Right ventricle myocardium inferior (tissue), 1 donor: ENCODE data around the gene CFAP210. TPM values are rescaled to one million over a fixed set of nuclear protein-coding genes. Genes with fewer than 3 reads are reported as not detected.

ENCODE experiments used
- ATAC-seq: fragments of 200-7000 bp; cut with Tn5 transposase; one replicate; pipeline ENCODE4 v1.9.1; 2020; ENCODE audit warnings: mild to moderate bottlenecking, moderate library complexity
- DNase-seq: peaks from one replicate; pipeline ENCODE4 v3.0.0; 2021; ENCODE audit errors: missing footprints
- intact Hi-C: fragments of 100-400 bp; cut with DNase I; formaldehyde crosslinking; loops from one replicate; pipeline ENCODE4 v1.11.0; 2022
- long read RNA-seq: library from polyadenylated mRNA; unstranded; transcript quantifications from one replicate; pipeline ENCODE4 v2.0.0, GENCODE V29; 2021
- total RNA-seq: library from RNA; stranded (reverse); fragmentation: NEBNext Ultra II Directional; extraction: Animal tissue kit (Norgen Biotek cat#: 25700); gene quantifications from one replicate; pipeline ENCODE4 v1.2.1, GENCODE V29; 2021
- donor health status: DM: no; HTN: yes; CAD: no; lungs with severe emphysema.

The CFAP210 gene
- 0.11 TPM for total RNA-seq
- long read RNA-seq = 0 reads

- DNase-seq (peak; percentile 100), ATAC-seq (peak; percentile 100)
- intact Hi-C loops = loop anchor here (2.0 to 5.0 kb wide), 2 partner anchors 40 to 112 kb away; partner anchors contain the start of gene PPIG
These were observed at the start of gene CFAP210, which contains the start of gene PHOSPHO2 for GRCh38 chr2:169694113-169694893. Gene CFAP210 (minus strand): TSS chr2:169694405. CDS start chr2:169694327, 78 bp downstream. Gene PHOSPHO2 (plus strand): TSS chr2:169694469. CDS start chr2:169700972, 6,503 bp downstream.

GRCh38 chr2:169743549-169743948, 49.3 kb upstream of the CFAP210 start:
- no peak for DNase-seq
- no peak for ATAC-seq
- intact Hi-C loops = no loop called here

- DNase-seq = no peak
- ATAC-seq = no peak
- intact Hi-C loops = no loop called here
These were observed 45.1 kb upstream of the CFAP210 start for GRCh38 chr2:169739351-169739750.

- no peak for DNase-seq
- ATAC-seq = no peak
- intact Hi-C loops = no loop called here
These were observed 44.5 kb upstream of the CFAP210 start for GRCh38 chr2:169738566-169739229.

GRCh38 chr2:169736902-169737301, 42.7 kb upstream of the CFAP210 start:
- intact Hi-C loops = no loop called here
- DNase-seq (no peak), ATAC-seq (no peak)

- DNase-seq (no peak), ATAC-seq (no peak)
- intact Hi-C loops = loop anchor here (2.0 kb wide), 1 partner anchor 41 kb away; the partner anchor contains the start of genes CFAP210 and PHOSPHO2
These were observed 41.4 kb upstream of the CFAP210 start for GRCh38 chr2:169735623-169736022.

GRCh38 chr2:169734169-169734847, 40.1 kb upstream of the CFAP210 start:
- DNase-seq = no peak
- intact Hi-C loops = loop anchor here (2.0 kb wide), 1 partner anchor 40 kb away; the partner anchor contains the start of genes CFAP210 and PHOSPHO2

GRCh38 chr2:169732583-169733358, 38.6 kb upstream of the CFAP210 start:
- intact Hi-C loops = no loop called here
- DNase-seq = no peak
- ATAC-seq = peak; percentile 33

More at GRCh38 chr2:169734169-169734847, 40.1 kb upstream of the CFAP210 start:
- peak; percentile 20 for ATAC-seq

- ATAC-seq (no peak), DNase-seq (no peak)
- intact Hi-C loops = no loop called here
These were observed 37.9 kb upstream of the CFAP210 start for GRCh38 chr2:169732075-169732474.

GRCh38 chr2:169729274-169729605, 35.0 kb upstream of the CFAP210 start:
- DNase-seq (no peak), ATAC-seq (no peak)
- intact Hi-C loops = no loop called here

GRCh38 chr2:169727065-169727464, 32.9 kb upstream of the CFAP210 start:
- no peak for DNase-seq
- intact Hi-C loops = no loop called here
- ATAC-seq = no peak

- ATAC-seq = no peak
- no peak for DNase-seq
- intact Hi-C loops = no loop called here
These were observed 26.8 kb upstream of the CFAP210 start for GRCh38 chr2:169721016-169721415.

GRCh38 chr2:169718930-169719504, 24.8 kb upstream of the CFAP210 start:
- DNase-seq = no peak
- ATAC-seq = no peak
- intact Hi-C loops = no loop called here

- intact Hi-C loops = no loop called here
- no peak for ATAC-seq
- no peak for DNase-seq
These were observed 23.5 kb upstream of the CFAP210 start for GRCh38 chr2:169717691-169718063.

GRCh38 chr2:169716938-169717690, 22.9 kb upstream of the CFAP210 start:
- ATAC-seq (peak; percentile 32), DNase-seq (no peak)
- intact Hi-C loops = no loop called here

GRCh38 chr2:169716238-169716886, 22.2 kb upstream of the CFAP210 start:
- DNase-seq (no peak), ATAC-seq (peak; percentile 67)
- intact Hi-C loops = no loop called here
